CD4-positive, alpha-beta T cell treated with Interferon alpha-2 for 1 hour (primary cell): ENCODE measurements around the gene CEBPA.

Experiments used
- DNase-seq, 2 donors: peaks; one replicate each; pipeline ENCODE4 v3.0.0-alpha.2; 2020 to 2022

The CEBPA gene

GRCh38 chr19:33286899-33287298 lies 15.4 kb downstream of the CEBPA start:
- peak; percentile 22 to 30 for DNase-seq

GRCh38 chr19:33285441-33285927 lies 16.9 kb downstream of the CEBPA start:
- no peak for DNase-seq

GRCh38 chr19:33284756-33285155 lies 17.6 kb downstream of the CEBPA start:
- no peak for DNase-seq

- no peak for DNase-seq
Observed at GRCh38 chr19:33284146-33284643, 18.1 kb downstream of the CEBPA start.

GRCh38 chr19:33283589-33283988 lies 18.7 kb downstream of the CEBPA start:
- DNase-seq, result no peak

GRCh38 chr19:33282036-33282671 lies 20.2 kb downstream of the CEBPA start:
- DNase-seq, result no peak

GRCh38 chr19:33281296-33281926 lies 20.9 kb downstream of the CEBPA start:
- no peak for DNase-seq

GRCh38 chr19:33280351-33280921 lies 21.9 kb downstream of the CEBPA start:
- DNase-seq, result no peak

- no peak for DNase-seq
Observed at GRCh38 chr19:33279430-33280350, 22.6 kb downstream of the CEBPA start.

- DNase-seq, result no peak
Observed at GRCh38 chr19:33278403-33279269, 23.7 kb downstream of the CEBPA start.

GRCh38 chr19:33278023-33278402 lies 24.3 kb downstream of the CEBPA start:
- no peak for DNase-seq

GRCh38 chr19:33277434-33277833 lies 24.9 kb downstream of the CEBPA start:
- DNase-seq, result no peak

- no peak for DNase-seq
Observed at GRCh38 chr19:33275933-33276619, 26.3 kb downstream of the CEBPA start.

- DNase-seq, result no peak
Observed at GRCh38 chr19:33275559-33275932, 26.8 kb downstream of the CEBPA start.

GRCh38 chr19:33274663-33275558 lies 27.4 kb downstream of the CEBPA start:
- DNase-seq, result no peak

GRCh38 chr19:33273881-33274662 lies 28.3 kb downstream of the CEBPA start:
- DNase-seq, result peak; percentile 19 to 29

- DNase-seq, result no peak
Observed at GRCh38 chr19:33273065-33273736, 29.1 kb downstream of the CEBPA start.

- DNase-seq, result no peak
Observed at GRCh38 chr19:33271246-33272021, 30.9 kb downstream of the CEBPA start.
